ENCODE data around the gene CEBPZ. TPM values are rescaled to one million over a fixed set of nuclear protein-coding genes. Genes with fewer than 3 reads are reported as not detected.

Gene CEBPZ
- total RNA-seq, 1 experiment from 2014 or later: 146 TPM

DNA sequence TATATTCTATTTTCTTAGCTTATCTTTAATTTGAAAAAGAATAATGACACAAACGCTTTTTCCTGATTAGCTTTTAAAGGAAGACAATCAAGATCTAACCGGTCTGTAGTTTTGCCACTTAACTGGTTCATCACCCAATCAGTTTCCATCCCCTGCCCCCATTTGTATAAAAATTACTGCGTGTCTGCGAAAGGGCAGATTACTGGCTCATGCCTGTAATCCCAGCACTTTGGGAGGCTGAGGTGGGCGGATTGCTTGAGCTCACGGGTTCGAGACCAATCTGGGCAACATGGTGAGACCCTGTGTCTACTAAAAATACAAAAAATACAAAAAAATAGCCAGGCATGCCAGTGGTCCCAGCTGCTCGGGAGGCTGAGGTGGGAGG lies 32.7 kb downstream of the CEBPZ start:
- no peak for ATAC-seq
- Mint-ChIP-seq H3K27ac (peak overlapping the region; percentile 98), H3K27me3 (ENCODE audit: low read depth) (peaks cover 2% of the 10 kb centered on the region; the same call in 1 of the 2 replicates), H3K9me3 (peaks cover 7% of the 10 kb centered on the region), H3K4me1 (peaks cover 49% of the 10 kb centered on the region), H3K4me3 (peak overlapping the region; percentile 95), H3K36me3 (peaks cover 55% of the 10 kb centered on the region)
- ChIA-PET CTCF (interaction anchor here (0.9 to 1.9 kb wide), 4 partner anchors 9 to 31 kb away, joined by 3 to 4 read pairs (median 4); no protein-coding TSS in a partner anchor), POLR2A (no interaction called here)
- TF ChIP-seq, protein P1, sequence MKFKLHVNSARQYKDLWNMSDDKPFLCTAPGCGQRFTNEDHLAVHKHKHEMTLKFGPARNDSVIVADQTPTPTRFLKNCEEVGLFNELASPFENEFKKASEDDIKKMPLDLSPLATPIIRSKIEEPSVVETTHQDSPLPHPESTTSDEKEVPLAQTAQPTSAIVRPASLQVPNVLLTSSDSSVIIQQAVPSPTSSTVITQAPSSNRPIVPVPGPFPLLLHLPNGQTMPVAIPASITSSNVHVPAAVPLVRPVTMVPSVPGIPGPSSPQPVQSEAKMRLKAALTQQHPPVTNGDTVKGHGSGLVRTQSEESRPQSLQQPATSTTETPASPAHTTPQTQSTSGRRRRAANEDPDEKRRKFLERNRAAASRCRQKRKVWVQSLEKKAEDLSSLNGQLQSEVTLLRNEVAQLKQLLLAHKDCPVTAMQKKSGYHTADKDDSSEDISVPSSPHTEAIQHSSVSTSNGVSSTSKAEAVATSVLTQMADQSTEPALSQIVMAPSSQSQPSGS (CRISPR knock-in tag; IDR thresholded peaks at IDR 0.05; ENCODE audit: borderline replicate concordance, low read depth): no peak
- TF ChIP-seq PRRX2 (CRISPR knock-in tag; IDR thresholded peaks at IDR 0.05) (no peak), FOXP1 (CRISPR knock-in tag; IDR thresholded peaks at IDR 0.05; ENCODE audit: borderline replicate concordance) (no peak), IRF2 (CRISPR knock-in tag; IDR thresholded peaks at IDR 0.05; ENCODE audit: borderline replicate concordance, low read depth) (no peak), ETV6 (CRISPR knock-in tag; IDR thresholded peaks at IDR 0.05) (no peak), JUN (CRISPR knock-in tag; IDR thresholded peaks at IDR 0.05) (no peak), MXD4 (CRISPR knock-in tag; IDR thresholded peaks at IDR 0.05; ENCODE audit: borderline replicate concordance) (no peak), ZNF423 (CRISPR knock-in tag; IDR thresholded peaks at IDR 0.05) (no peak), NFATC4 (CRISPR knock-in tag; IDR thresholded peaks at IDR 0.05) (no peak), TCF7 (CRISPR knock-in tag; IDR thresholded peaks at IDR 0.05; ENCODE audit: low read depth) (no peak), ZNF219 (CRISPR knock-in tag; IDR thresholded peaks at IDR 0.05; ENCODE audit: borderline replicate concordance) (no peak), NR1H2 (CRISPR knock-in tag; IDR thresholded peaks at IDR 0.05) (no peak), ZNF232 (CRISPR knock-in tag; IDR thresholded peaks at IDR 0.05) (no peak)
- TF ChIP-seq, protein P2, sequence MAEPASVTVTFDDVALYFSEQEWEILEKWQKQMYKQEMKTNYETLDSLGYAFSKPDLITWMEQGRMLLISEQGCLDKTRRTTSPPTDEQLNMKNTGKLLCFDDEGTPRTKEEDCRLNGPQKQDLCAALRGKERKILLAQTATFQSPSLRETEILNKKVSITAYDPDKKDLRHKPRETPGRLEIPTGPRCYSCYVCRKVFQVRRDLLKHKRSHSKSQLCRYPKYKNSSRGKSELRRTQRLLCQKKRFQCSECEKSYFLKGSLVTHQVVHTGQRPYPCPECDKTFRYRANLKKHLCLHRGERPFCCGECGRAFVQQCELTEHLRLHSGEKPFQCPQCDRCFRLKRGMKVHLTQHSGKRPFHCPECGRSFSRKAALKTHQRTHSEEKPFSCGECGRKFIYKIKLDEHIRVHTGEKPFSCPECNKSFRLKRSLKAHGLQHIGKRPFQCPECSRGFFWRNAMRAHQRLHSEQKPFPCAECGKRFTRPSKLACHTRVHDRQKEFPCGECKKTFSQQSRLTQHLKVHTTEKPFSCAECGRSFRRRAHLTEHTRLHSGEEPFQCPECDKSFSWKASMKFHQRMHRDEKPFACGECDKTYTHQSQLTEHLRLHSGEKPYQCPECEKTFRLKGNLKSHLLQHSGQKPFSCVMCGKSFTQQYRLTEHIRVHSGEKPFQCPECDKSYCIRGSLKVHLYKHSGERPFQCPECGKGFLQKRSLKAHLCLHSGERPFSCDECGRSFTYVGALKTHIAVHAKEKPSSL (CRISPR knock-in tag; conservative IDR thresholded peaks at IDR 0.05): no peak; the same call in 1 of the 2 replicates
- TF ChIP-seq, protein P3, sequence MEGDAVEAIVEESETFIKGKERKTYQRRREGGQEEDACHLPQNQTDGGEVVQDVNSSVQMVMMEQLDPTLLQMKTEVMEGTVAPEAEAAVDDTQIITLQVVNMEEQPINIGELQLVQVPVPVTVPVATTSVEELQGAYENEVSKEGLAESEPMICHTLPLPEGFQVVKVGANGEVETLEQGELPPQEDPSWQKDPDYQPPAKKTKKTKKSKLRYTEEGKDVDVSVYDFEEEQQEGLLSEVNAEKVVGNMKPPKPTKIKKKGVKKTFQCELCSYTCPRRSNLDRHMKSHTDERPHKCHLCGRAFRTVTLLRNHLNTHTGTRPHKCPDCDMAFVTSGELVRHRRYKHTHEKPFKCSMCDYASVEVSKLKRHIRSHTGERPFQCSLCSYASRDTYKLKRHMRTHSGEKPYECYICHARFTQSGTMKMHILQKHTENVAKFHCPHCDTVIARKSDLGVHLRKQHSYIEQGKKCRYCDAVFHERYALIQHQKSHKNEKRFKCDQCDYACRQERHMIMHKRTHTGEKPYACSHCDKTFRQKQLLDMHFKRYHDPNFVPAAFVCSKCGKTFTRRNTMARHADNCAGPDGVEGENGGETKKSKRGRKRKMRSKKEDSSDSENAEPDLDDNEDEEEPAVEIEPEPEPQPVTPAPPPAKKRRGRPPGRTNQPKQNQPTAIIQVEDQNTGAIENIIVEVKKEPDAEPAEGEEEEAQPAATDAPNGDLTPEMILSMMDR (IDR thresholded peaks at IDR 0.05): no peak
- TF ChIP-seq, protein P4, sequence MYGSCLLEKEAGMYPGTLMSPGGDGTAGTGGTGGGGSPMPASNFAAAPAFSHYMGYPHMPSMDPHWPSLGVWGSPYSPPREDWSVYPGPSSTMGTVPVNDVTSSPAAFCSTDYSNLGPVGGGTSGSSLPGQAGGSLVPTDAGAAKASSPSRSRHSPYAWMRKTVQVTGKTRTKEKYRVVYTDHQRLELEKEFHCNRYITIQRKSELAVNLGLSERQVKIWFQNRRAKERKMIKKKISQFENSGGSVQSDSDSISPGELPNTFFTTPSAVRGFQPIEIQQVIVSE (CRISPR knock-in tag; IDR thresholded peaks at IDR 0.05; ENCODE audit: borderline replicate concordance): no peak
- TF ChIP-seq, protein P5, sequence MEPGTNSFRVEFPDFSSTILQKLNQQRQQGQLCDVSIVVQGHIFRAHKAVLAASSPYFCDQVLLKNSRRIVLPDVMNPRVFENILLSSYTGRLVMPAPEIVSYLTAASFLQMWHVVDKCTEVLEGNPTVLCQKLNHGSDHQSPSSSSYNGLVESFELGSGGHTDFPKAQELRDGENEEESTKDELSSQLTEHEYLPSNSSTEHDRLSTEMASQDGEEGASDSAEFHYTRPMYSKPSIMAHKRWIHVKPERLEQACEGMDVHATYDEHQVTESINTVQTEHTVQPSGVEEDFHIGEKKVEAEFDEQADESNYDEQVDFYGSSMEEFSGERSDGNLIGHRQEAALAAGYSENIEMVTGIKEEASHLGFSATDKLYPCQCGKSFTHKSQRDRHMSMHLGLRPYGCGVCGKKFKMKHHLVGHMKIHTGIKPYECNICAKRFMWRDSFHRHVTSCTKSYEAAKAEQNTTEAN (CRISPR knock-in tag; IDR thresholded peaks at IDR 0.05): no peak
- no peak for DNase-seq (ENCODE audit: low spot score)
